ENCODE measurements around the gene TSSC4. TPM values are rescaled to one million over a fixed set of nuclear protein-coding genes. Genes with fewer than 3 reads are reported as not detected.
A peak's percentile ranks its signal among the peaks of the same experiment; 100 is the strongest.

The TSSC4 gene
- total RNA-seq, 1 donor from 2014 or later: 40.6 TPM

DNA sequence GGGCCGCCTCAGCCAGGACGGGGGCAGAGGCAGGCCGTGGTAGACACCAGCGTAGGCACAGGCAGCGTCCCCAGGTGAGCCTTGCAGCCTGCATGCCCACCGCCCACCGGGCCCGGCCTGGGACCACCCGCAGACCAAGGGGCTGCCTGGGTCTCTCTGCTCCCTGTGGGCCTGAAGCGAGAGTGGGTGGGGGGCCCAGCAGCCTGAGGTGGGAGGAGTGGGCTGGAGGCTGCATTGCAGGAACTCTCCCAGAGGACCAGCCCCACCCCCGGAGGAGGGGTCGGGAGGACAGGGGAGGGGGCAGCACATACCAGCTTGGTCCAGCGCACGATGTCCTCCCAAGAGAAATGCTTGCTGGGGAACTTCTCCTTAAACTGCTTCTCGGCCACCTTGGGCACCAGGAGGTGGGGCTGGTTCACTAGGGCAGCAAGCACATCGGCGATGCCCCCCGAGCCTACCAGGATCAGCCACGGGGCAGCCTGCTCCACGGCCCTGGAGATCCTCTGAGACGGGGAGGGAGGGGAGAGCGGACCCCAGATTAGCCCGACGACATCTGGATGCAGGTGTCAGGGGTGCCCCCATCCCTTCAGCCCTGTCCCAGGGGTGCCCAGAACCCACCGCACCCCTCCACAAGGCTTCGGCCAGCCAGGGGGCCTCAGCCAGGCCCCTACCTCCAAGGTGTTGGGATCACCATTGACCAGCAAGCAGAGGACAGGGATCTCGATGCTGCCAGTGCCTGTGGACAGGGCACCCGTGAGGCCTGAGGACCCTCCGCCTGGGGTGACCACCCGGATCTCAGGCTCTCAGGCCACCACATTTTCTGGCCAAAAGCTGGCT, 17.5 kb downstream of the TSSC4 start:
- no peak overlapping the region for H3K27ac ChIP-seq
- H3K4me1 ChIP-seq: peaks cover 8% of the 10 kb centered on the region
- H3K4me3 ChIP-seq: no peak overlapping the region
- intact Hi-C loops (cut with DNase I): no loop called here
- no peaks in the 10 kb centered on the region for H3K27me3 ChIP-seq
- no peak for TF ChIP-seq CTCF (IDR thresholded peaks at IDR 0.05)
- H3K36me3 ChIP-seq: no peaks in the 10 kb centered on the region
- no peaks in the 10 kb centered on the region for H3K9me3 ChIP-seq
- DNase-seq: no peak
- ATAC-seq: no peak

- TF ChIP-seq CTCF (IDR thresholded peaks at IDR 0.05): no peak
- no peaks in the 10 kb centered on the region for H3K27me3 ChIP-seq
- H3K27ac ChIP-seq: no peak overlapping the region
- DNase-seq (no peak), ATAC-seq (no peak)
- H3K4me3 ChIP-seq: no peak overlapping the region
- no peaks in the 10 kb centered on the region for H3K36me3 ChIP-seq
- H3K9me3 ChIP-seq: no peaks in the 10 kb centered on the region
- peaks cover 8% of the 10 kb centered on the region for H3K4me1 ChIP-seq
- intact Hi-C loops (cut with DNase I): no loop called here
Observed at GRCh38 chr11:2418693-2419360, 18.3 kb downstream of the TSSC4 start.

DNA sequence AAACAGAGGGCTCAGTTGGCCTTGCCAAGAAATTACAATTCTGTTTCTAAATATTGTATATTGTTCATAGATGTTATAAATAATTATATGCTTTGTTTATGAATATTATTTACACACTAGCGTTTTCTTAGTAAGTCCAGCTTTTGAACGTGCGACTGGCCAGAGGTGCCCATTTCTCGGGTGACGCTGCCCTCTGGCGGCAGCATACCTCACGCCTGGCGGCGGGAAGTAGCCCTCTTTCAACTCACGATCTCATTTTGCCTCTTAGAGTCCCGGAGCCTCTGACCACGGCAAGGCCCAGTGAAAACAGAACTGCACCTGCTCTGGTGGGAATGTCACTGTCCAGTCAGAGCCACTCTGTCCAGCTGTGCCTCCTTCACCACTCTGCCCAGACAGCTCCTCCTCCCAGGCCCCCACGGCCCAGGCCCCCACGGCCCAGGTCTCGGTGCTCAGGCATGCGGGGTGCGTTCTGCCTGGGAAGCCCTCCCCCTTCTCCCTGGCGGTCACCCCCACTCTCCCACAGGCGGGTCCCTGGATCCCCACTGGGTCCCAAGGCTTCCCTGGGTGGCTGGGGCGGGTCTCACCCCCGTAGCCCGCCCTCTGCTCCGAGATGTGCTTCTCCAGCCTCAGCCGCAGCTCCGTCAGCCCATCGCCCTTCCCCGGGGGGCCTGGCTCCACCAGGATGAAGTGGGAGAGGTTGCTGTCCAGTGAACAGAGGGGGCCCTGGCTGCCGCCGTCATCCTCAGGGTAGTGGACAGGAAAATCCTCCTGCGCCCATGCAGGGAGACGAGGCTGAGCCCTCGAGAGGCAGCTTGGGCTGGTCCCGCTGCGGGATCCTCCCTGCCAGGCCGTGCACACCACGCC, 19.3 kb downstream of the TSSC4 start:
- peak; percentile 88 for DNase-seq
- no peaks in the 10 kb centered on the region for H3K36me3 ChIP-seq
- ATAC-seq: peak; percentile 73
- H3K9me3 ChIP-seq: no peaks in the 10 kb centered on the region
- intact Hi-C loops (cut with DNase I): loop anchor here (5.0 kb wide), 2 partner anchors 118 to 223 kb away; partner anchors contain the start of genes C11orf21 and TSPAN32
- peaks cover 8% of the 10 kb centered on the region for H3K4me1 ChIP-seq
- peak; percentile 82 for TF ChIP-seq CTCF (IDR thresholded peaks at IDR 0.05)
- no peak overlapping the region for H3K4me3 ChIP-seq
- no peak overlapping the region for H3K27ac ChIP-seq
- H3K27me3 ChIP-seq: no peaks in the 10 kb centered on the region

GRCh38 chr11:2420502-2421225, 20.1 kb downstream of the TSSC4 start:
- no peak overlapping the region for H3K4me3 ChIP-seq
- H3K9me3 ChIP-seq: no peaks in the 10 kb centered on the region
- peak; percentile 95 for TF ChIP-seq CTCF (IDR thresholded peaks at IDR 0.05)
- DNase-seq (peak; percentile 88), ATAC-seq (peak; percentile 93)
- no peaks in the 10 kb centered on the region for H3K27me3 ChIP-seq
- H3K27ac ChIP-seq: no peak overlapping the region
- H3K4me1 ChIP-seq: peaks cover 8% of the 10 kb centered on the region
- no peaks in the 10 kb centered on the region for H3K36me3 ChIP-seq
- intact Hi-C loops (cut with DNase I): loop anchor here (5.0 kb wide), 2 partner anchors 118 to 223 kb away; partner anchors contain the start of genes C11orf21 and TSPAN32
